Fibroblast of lung (primary cell): ENCODE data around the gene RND3.

Experiments
- CTCF ChIP-seq, 2 donors: IDR thresholded peaks in 1 of 2; conservative IDR thresholded peaks in 1 of 2; 1 replicate in 1 of 2; 2 replicates in 1 of 2; pipeline ENCODE4 v1.5.1; 2011 to 2012; ENCODE audit warnings: low read length in 2 of 2, control low read depth in 1 of 2, inconsistent platforms in 1 of 2, low read depth in 1 of 2, mild to moderate bottlenecking in 1 of 2
- EZH2 ChIP-seq: IDR thresholded peaks from 2 replicates; pipeline ENCODE4 v1.5.1; 2012; ENCODE audit warnings: low read length, control low read depth, mild to moderate bottlenecking; ENCODE audit errors: missing control alignments

- TF ChIP-seq CTCF (conservative IDR thresholded peaks at IDR 0.05 in 1 of 2, IDR thresholded peaks at IDR 0.05 in 1 of 2; ENCODE audit: low read depth in 1 of 2, low read length in 2 of 2) (no peak), EZH2 (no peak)
Observed at GRCh38 chr2:150471813-150472510, 15.5 kb downstream of the RND3 start.
